ENCODE results near the gene MEI4.

- no peak for TF ChIP-seq CTCF (IDR thresholded peaks at IDR 0.05)
- no peak for TF ChIP-seq POLR2AphosphoS5 (IDR thresholded peaks at IDR 0.05)
Measured at GRCh38 chr6:77837034-77837784, 184.4 kb downstream of the MEI4 start.

Measured in prostate gland (tissue), 2 donors.